GM13976 (cell line): ENCODE results near the gene APH1B.

Experiments used
- DNase-seq: peaks from one replicate; pipeline ENCODE4 v3.0.0; 2012; ENCODE audit warnings: low spot score
- CTCF ChIP-seq: IDR thresholded peaks from 2 replicates; pipeline ENCODE4 v1.5.1; 2012; ENCODE audit warnings: borderline replicate concordance, mild to moderate bottlenecking; ENCODE audit not compliant: insufficient read depth; ENCODE audit errors: extremely low read depth, missing control alignments, control extremely low read depth
- in situ Hi-C: fragments of 300-500 bp; cut with MboI; formaldehyde crosslinking; loops from one replicate; pipeline ENCODE4 v1.12.0; 2022; ENCODE audit warnings: low sequenced_read_pairs, mixed read lengths, inconsistent platforms; ENCODE audit not compliant: unreplicated experiment

The APH1B gene

GRCh38 chr15:63321462-63321861 is 44.1 kb downstream of the APH1B start:
- no peak for TF ChIP-seq CTCF
- in situ Hi-C loops = no loop called here
- peak; percentile 12 for DNase-seq

DNA sequence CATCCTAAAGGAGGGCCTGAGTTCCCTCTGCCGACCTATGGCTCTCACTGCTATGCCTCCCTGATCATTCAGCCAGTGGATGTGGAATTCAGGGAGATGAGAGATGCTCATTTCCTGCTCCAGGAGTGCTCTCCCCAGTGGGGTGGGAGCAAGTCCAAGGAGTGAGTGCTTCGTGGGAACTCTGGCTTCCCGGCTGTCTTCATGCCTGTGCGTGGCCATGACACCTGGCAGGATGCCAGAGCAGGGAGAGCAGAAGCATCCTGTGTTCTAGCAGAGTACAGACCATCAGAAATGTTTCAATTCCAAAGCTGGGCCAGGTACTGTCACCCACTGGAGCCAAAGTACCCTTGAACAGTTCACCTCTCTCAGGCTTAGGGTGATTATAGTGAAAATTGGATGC is 45.1 kb downstream of the APH1B start:
- in situ Hi-C loops = no loop called here
- TF ChIP-seq CTCF = no peak
- no peak for DNase-seq

DNA sequence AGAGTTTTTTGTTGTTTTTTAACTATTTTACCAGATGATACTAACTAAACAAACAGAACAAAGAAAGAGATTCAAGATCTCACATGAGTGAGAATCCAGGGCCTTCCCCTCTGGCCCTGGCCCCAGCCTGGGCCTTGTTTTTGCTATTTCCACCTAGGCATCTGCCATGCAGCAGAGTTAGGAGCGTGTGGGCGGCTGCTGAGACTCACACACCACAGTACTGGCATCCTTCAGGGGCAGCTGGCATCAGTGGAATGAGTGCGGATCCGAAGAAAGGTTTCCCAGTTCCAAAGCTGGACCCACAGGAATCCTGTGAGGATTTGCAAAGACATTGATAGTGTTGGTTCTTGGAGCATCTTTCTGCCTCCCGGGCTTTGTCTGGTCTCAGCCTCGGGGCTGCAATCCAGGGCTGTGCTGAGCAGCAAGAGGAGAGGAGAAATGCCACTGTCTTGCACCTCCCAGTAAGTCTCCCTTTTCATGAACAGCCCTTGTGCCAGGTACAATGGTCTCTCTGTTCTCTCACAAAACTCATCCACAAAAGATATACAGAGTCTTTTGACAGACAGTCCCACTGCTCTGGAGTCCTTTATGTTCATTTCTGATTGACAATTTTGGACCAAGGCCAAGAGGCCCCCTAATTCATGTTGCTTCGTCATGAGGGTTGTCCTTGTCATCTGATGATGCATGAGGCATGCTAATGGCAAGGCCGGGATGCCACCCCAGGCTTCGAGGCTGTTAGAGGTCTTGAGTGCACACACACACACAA is 46.6 kb downstream of the APH1B start:
- in situ Hi-C loops = no loop called here
- DNase-seq = no peak
- TF ChIP-seq CTCF = no peak

- in situ Hi-C loops = no loop called here
- DNase-seq = no peak
- no peak for TF ChIP-seq CTCF
Observed at GRCh38 chr15:63324770-63325169, 47.4 kb downstream of the APH1B start.

GRCh38 chr15:63327648-63328421 is 50.4 kb downstream of the APH1B start:
- in situ Hi-C loops = no loop called here
- no peak for DNase-seq
- TF ChIP-seq CTCF = no peak

DNA sequence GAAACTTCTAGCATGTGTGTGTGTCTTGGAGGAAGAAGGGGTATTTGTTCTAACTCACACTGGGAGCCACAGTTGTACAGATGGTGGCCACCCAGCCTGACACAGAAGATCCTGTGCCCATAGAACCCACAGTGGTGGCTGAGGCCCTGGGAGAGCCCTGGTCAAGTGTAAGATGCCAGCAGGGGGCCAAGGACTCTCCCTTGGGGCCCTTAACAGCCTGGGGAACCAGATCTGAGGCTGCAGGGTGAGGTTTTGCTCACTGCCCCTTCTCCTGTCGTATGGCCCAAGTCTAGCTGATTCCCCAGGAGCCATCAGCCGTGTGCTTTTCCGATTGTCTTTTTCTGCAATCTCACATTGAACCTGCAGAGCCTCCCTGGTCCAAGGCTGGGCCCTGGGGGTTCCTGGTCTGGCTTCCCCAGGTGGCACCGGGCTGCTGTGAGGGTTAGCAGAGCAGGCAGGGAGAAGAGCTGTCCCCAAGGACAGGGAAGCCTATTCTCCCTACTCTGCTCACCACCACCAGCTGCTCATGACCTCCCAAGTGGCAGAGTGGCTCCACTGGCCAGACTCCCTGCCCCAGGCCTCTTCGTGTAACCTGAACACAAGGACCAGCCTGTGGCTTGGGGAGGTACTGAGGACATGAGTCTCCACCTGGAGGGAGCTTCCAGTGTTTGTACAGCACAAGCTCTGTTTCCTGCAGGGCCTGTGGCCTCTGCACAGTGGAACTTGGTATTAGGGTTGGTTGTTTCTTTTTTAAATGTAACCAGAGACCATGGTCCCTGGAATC is 52.4 kb downstream of the APH1B start:
- in situ Hi-C loops = no loop called here
- no peak for DNase-seq
- no peak for TF ChIP-seq CTCF
